ENCODE results near the gene LEMD2. TPM values are rescaled to one million over a fixed set of nuclear protein-coding genes. Genes with fewer than 3 reads are reported as not detected.

LEMD2 gene
- total RNA-seq, 1 donor from 2014 or later: 29.6 TPM

DNA sequence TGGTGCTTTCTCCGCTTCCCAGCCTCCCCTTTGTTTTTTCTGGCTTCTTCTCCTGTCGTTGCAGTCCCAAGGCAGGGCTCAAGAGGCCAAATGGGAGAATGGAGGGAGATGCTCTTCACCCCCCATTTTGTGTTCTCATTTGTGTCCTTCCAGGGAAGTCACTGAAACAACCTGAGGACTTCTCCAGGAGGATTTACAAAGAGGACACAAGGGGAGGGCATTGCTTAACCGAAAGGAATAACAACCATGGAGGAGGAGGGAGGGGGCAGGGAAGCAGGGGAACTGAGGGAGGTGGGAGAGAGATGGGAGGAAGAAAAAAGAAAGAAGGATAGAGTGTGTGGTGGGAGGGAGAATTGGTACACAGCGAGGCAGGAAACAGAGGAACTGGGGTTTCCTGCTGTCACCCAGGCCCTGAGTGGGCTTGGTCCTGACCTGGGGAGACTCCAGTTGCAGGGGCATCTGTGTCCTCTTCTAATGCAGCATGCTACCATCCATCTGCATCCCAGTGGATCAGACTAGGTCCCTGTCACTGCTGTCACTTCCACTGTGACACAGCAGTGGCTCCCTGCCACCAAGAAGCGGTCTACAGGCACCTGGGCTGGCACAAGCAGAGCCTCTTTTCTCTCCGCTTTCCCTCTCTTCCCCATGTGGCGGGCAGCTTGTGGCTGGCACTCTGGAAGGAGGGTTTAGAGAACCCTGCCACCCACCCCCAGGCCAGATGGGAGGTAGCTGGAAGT lies 32.0 kb upstream of the LEMD2 start:
- intact Hi-C loops (cut with DNase I): no loop called here

GRCh38 chr6:33820243-33820642 lies 31.3 kb upstream of the LEMD2 start:
- no peak for DNase-seq (ENCODE audit: low spot score)
- intact Hi-C loops (cut with DNase I): no loop called here

More for the DNA sequence above, 32.0 kb upstream of the LEMD2 start:
- DNase-seq (ENCODE audit: low spot score): no peak

GRCh38 chr6:33819021-33819420 lies 30.1 kb upstream of the LEMD2 start:
- intact Hi-C loops (cut with DNase I): no loop called here
- no peak for DNase-seq (ENCODE audit: low spot score)

GRCh38 chr6:33818293-33818692 lies 29.4 kb upstream of the LEMD2 start:
- no peak for DNase-seq (ENCODE audit: low spot score)
- intact Hi-C loops (cut with DNase I): no loop called here

- DNase-seq (ENCODE audit: low spot score): no peak
- intact Hi-C loops (cut with DNase I): no loop called here
These were observed 28.6 kb upstream of the LEMD2 start for GRCh38 chr6:33817489-33817888.

GRCh38 chr6:33816911-33817310 lies 28.0 kb upstream of the LEMD2 start:
- no peak for DNase-seq (ENCODE audit: low spot score)
- intact Hi-C loops (cut with DNase I): no loop called here

GRCh38 chr6:33815854-33816253 lies 26.9 kb upstream of the LEMD2 start:
- no peak for DNase-seq (ENCODE audit: low spot score)
- intact Hi-C loops (cut with DNase I): no loop called here

DNA sequence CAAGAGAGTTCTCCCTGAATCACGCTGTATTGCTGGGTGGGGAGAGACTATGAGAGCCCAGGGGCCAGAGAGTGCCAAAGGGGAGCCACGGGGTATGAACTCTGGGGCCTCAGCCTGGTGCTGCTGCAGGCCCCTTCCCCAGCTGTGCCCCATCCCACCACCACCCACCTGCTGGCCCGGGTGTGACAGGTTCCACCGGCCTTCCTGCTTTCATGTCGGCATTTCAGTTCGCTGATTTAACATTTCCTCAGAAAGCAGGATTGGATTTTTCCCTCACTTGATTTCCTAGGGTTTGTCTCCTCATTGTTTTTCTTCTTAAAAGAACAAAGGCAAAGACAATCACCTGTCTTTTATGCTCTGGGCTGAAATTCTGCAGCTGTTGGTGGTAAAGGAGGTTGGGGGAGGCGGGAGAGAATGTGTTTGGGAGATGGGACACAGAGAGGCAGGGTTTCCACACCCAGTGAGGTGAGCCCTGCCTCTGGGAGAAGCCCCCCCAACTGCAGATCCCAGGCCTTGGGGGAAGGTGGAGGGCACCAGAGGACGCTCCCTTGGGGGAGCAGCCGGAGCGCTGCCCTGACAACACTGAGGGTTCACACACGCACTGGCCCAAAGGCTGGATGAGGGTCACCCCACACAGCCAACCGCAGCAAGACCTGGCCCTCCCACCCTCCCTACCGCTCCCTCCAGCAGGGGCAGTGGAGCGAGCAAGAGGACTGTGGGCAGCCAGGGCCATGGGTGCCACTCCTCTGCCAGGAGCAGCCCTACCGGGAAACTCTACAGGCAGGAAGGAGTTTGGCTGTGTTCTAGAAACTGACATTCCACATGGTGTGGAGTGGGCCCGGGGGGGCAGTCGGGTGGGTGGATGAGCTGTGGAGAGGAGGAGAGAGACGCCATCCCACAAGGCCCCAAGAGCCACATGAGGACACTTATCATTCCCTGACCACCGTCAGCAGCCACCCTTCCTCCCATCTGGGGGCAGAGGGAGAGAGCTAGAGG lies 25.4 kb upstream of the LEMD2 start:
- intact Hi-C loops (cut with DNase I): no loop called here
- no peak for DNase-seq (ENCODE audit: low spot score)

DNA sequence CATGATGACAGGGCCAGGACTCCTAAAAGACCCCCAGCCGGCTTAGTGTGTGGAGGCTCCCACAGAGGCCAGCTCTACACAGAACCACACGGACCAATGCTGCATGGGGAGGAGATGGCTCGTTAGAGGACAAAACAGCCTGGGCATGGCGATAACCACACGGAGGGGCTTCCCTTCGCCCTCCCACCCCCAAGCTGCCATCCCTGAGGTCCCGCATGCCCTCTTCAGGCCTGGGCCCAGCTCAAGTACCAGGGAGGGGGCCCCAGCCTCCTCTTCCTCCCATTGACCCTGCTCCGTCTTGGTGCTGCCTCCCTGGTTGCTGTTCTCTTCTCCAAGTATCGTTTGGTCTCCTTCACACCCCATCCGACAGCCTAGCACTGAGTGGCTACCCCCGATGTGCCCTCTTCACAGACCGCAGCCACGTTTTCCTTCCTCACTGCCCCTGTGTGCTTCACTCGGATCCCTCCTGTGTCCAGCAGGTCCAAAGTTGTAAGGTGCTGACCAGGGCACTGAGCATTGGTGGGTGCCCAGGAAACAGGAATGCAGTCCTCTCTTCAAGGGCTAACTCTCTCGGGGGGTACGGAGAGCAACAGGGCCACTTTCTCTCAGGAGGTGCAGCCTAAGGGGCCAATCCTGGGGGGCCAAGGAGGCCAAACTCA lies 24.4 kb upstream of the LEMD2 start:
- intact Hi-C loops (cut with DNase I): no loop called here
- DNase-seq (ENCODE audit: low spot score): no peak

GRCh38 chr6:33812669-33813068 lies 23.7 kb upstream of the LEMD2 start:
- intact Hi-C loops (cut with DNase I): no loop called here
- no peak for DNase-seq (ENCODE audit: low spot score)

DNA sequence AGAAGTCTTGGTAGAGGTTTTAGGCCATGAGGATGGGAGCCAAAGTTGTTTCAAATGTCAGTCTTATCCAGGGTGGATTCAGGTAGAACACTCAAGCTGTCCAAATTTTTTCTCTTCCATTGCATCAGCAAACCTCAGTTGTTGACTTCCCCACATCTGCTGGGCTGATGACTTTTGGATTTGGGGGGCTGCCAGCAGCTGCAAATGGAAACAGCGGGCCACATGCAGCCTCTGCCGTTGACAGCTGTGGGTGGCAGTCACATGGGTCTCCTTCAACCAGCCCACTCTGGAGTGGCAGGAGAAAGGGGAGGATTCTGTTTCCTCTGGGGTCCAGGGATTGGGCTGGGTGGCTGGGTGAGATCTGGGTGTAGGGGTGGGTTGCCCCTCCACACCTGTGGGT lies 20.7 kb upstream of the LEMD2 start:
- no peak for DNase-seq (ENCODE audit: low spot score)
- intact Hi-C loops (cut with DNase I): no loop called here

GRCh38 chr6:33808641-33809180 lies 19.8 kb upstream of the LEMD2 start:
- DNase-seq (ENCODE audit: low spot score): no peak
- intact Hi-C loops (cut with DNase I): no loop called here

DNA sequence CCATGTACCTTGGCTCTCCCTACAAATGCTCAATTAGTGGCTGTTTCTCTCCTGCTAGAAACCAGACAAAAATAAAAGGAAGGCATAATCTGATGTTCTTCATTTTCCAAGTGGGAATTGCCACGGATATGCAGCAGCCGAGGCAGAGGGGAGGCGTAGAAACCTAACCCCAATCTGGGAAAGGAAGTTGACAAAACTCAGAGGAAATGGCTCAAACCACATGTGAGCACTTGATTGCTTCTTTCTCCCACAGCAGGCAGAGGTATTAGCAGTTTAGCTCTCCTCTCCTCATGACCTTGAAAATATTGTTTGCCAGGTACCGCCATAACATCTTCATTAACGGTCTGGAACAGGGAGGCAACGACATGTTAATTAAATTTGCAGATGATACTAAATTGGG lies 18.7 kb upstream of the LEMD2 start:
- no peak for DNase-seq (ENCODE audit: low spot score)
- intact Hi-C loops (cut with DNase I): no loop called here

DNA sequence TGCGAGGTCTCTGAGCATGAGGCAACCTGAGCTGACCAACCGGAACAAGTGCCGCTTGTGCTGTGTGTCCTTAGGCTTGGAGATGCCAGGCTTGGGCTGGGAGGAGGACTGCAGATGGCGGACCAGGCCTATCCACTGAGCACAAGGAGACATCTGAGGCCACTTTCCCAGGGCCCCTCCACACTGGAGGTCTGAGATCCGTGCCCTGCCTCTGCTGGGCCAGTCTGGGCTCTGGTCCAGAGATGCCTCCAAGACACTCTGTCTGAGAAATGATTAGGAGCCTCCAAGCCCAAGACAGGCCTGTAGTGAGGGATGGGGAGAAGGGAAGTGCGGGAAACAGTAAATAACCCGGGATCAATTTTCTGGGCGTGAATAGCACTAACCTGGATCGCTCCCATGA lies 17.9 kb upstream of the LEMD2 start:
- intact Hi-C loops (cut with DNase I): no loop called here
- DNase-seq (ENCODE audit: low spot score): no peak

DNA sequence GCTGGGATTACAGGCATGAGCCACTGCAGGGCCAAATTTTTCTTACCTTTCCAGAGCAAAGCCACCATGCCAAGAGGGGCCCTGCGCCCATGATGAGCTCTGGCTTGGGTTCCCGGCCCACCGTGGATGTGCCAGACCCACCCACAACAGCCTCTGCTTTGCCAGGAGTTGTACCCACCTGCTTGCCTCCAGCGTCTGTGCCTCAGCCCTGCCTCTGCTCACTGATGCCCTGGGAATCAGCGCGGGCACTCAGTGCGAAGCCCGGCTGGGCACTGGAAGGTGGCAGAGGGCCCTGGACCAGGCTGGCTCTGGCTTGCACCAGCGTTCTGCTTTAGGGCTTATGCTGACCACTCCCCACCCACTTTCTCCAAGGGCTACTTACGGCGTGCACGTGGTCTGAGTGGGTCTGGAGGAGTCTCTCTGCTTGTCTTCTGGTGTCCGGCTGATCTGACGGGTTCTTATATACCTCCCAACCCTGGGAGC lies 14.7 kb upstream of the LEMD2 start, which contains the start of gene MLN:
Gene MLN (minus strand): TSS at position 433 of the 483 bp plus-strand sequence. CDS start 2,840 bp downstream, outside the sequence.
- intact Hi-C loops (cut with DNase I): no loop called here
- DNase-seq (ENCODE audit: low spot score): no peak

GRCh38 chr6:33802186-33802958 lies 13.4 kb upstream of the LEMD2 start:
- intact Hi-C loops (cut with DNase I): no loop called here
- no peak for DNase-seq (ENCODE audit: low spot score)

DNA sequence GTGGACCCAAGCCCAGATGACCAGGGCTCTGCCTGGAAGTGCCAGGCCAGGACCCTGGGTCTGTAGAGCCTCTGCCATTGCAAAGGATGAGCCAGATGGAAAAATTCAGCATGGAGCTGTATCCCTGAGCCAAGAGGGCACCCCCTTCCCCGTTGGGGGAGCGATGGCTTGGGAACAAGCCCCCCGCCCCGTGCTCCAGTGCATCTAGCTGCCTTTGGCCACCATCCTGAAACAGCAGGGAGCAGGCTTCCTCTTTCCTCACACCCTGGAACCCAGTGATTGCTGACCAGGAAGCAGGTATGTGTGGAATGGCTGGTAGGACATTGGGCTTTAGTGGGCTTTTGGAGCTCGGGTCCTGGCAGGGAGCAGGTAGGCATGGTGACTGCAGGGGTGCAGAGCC lies 12.7 kb upstream of the LEMD2 start:
- DNase-seq (ENCODE audit: low spot score): no peak
- intact Hi-C loops (cut with DNase I): no loop called here

DNA sequence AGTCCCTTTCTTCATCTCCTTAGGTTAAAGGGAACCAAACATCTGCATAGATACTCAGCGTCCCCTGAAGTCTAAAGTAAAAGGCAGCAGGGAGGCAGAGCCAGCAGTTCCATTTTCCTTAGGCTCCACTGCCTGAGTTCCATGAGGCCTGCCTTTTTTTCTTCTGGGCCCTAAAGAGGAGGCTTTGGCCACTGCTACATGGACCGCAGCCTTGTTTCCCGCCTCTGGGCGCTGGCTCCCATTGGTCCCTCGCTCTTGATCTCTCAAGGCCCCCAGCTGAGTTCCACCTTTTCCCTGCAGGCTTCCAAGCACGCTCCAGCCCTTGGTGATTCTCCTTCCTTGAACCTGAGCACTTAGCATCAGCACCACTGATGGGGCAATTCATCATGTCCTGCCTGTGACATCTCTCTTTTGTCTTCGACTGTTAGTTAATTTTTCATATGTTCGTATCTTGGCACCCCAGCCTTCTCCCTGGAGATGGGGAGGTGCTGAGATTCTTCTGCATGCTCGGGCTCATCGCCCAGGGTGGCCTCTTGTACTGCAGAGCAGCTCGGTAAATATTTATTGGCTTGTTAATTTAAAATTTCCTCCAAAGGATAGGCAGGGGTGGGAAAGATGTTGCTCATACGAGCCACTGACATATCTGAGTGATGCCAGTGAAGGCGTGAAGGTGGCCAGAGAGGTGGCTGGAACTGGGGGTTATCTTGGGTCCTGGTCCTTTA lies 11.5 kb upstream of the LEMD2 start:
- DNase-seq (ENCODE audit: low spot score): no peak
- intact Hi-C loops (cut with DNase I): no loop called here

Data from cardiac septum (tissue), 1 donor.